OCI-LY3 (cell line): ENCODE results near the gene MCM5.
"Not testable (repeated sequence)": the region's sequence is repeated elsewhere in the genome, so short reads cannot be mapped to it uniquely, and the experiment has no call there.

Experiments used
- EZH2phosphoT487 ChIP-seq: fragments of 200-600 bp; shearing (Covaris generic); IDR thresholded peaks from 2 replicates; pipeline ENCODE4 v1.6.1; 2018; ENCODE audit warnings: antibody characterized with exemption, mixed run types, low read depth
- TF ChIP-seq, protein P1 (sequence below): fragments of 200-600, 300-600 bp; sonication (generic); IDR thresholded peaks from 2 replicates; pipeline ENCODE4 v1.5.1; 2014; ENCODE audit warnings: antibody characterized with exemption, low read length, low read depth

DNA sequence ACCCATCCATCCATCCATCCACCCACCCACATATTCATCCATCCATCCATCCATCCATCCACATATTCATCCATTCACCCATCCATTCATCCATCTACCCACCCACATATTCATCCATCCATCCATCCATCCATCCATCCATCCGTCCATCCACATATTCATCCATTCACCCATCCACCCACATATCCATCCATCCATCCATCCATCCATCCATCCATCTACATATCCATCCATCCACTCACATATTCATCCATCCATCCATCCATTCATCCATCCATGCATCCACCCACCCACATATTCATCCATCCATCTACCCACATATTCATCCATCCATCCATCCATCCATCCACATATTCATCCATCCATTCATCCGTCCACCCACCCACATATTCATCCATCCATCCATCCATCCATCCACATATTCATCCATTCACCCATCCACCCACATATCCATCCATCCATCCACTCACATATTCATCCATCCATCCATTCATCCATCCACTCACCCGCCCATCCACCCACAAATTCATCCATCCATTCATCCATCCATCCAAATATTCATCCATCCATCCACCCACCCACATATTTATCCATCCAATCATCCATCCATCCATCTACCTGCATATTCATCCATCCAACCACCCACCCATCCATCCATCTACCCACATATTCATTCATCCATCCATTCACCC, 38.9 kb downstream of the MCM5 start:
- TF ChIP-seq, protein P1, sequence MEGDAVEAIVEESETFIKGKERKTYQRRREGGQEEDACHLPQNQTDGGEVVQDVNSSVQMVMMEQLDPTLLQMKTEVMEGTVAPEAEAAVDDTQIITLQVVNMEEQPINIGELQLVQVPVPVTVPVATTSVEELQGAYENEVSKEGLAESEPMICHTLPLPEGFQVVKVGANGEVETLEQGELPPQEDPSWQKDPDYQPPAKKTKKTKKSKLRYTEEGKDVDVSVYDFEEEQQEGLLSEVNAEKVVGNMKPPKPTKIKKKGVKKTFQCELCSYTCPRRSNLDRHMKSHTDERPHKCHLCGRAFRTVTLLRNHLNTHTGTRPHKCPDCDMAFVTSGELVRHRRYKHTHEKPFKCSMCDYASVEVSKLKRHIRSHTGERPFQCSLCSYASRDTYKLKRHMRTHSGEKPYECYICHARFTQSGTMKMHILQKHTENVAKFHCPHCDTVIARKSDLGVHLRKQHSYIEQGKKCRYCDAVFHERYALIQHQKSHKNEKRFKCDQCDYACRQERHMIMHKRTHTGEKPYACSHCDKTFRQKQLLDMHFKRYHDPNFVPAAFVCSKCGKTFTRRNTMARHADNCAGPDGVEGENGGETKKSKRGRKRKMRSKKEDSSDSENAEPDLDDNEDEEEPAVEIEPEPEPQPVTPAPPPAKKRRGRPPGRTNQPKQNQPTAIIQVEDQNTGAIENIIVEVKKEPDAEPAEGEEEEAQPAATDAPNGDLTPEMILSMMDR: not testable (repeated sequence)
- not testable (repeated sequence) for TF ChIP-seq EZH2phosphoT487
